Measurements from ENCODE around the gene SH3RF3.

DNA sequence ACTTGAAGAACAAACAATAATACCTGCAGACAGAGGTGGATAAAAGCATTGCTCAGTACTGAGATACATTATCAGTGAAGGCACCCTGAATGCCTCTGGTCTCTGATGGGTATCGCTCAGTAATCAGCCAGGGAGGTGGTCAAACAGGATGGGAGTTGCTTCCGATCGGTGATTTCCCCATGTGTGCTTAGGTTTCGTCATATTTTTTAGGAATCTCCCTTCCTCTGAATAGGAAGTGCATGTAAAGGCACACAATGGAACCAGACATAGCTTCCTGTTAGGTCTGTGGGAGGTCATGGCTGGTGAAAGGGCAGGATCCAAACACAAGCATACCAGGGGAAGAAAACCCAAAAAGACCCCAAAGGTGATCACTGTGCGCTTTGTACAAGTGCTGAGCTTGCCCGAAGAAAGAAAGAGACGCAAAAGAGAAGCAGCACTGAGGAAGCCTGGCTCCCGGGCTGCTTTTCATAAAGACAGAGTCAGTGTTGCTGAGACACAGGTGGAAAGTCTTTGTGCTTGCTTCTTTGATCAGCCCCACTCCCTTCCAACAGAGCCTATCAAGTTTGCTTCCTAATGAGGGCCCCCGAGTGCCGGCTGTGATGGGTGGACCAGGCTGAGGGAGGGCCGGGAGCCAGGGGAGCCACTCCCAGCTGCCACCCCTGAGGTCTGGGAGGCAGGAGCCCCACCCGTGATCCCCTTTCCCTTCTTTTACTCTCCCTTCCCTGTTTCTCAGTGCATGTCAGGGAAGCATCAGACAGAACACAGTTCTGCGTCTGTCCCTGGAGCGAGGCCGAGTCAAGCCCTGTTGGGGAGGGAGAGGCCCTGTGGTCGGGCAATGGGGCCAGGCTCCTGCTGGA lies 138.2 kb downstream of the SH3RF3 start:
- TF ChIP-seq, protein P1, sequence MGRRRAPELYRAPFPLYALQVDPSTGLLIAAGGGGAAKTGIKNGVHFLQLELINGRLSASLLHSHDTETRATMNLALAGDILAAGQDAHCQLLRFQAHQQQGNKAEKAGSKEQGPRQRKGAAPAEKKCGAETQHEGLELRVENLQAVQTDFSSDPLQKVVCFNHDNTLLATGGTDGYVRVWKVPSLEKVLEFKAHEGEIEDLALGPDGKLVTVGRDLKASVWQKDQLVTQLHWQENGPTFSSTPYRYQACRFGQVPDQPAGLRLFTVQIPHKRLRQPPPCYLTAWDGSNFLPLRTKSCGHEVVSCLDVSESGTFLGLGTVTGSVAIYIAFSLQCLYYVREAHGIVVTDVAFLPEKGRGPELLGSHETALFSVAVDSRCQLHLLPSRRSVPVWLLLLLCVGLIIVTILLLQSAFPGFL (CRISPR knock-in tag; IDR thresholded peaks at IDR 0.05; ENCODE audit: borderline replicate concordance), result no peak
- TF ChIP-seq, protein P2, sequence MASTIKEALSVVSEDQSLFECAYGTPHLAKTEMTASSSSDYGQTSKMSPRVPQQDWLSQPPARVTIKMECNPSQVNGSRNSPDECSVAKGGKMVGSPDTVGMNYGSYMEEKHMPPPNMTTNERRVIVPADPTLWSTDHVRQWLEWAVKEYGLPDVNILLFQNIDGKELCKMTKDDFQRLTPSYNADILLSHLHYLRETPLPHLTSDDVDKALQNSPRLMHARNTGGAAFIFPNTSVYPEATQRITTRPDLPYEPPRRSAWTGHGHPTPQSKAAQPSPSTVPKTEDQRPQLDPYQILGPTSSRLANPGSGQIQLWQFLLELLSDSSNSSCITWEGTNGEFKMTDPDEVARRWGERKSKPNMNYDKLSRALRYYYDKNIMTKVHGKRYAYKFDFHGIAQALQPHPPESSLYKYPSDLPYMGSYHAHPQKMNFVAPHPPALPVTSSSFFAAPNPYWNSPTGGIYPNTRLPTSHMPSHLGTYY (CRISPR knock-in tag; IDR thresholded peaks at IDR 0.05), result no peak
- TF ChIP-seq, protein P3, sequence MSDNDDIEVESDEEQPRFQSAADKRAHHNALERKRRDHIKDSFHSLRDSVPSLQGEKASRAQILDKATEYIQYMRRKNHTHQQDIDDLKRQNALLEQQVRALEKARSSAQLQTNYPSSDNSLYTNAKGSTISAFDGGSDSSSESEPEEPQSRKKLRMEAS (CRISPR knock-in tag; IDR thresholded peaks at IDR 0.05), result no peak
- no peak for TF ChIP-seq ATF1 (CRISPR knock-in tag; IDR thresholded peaks at IDR 0.05)
- TF ChIP-seq, protein P4, sequence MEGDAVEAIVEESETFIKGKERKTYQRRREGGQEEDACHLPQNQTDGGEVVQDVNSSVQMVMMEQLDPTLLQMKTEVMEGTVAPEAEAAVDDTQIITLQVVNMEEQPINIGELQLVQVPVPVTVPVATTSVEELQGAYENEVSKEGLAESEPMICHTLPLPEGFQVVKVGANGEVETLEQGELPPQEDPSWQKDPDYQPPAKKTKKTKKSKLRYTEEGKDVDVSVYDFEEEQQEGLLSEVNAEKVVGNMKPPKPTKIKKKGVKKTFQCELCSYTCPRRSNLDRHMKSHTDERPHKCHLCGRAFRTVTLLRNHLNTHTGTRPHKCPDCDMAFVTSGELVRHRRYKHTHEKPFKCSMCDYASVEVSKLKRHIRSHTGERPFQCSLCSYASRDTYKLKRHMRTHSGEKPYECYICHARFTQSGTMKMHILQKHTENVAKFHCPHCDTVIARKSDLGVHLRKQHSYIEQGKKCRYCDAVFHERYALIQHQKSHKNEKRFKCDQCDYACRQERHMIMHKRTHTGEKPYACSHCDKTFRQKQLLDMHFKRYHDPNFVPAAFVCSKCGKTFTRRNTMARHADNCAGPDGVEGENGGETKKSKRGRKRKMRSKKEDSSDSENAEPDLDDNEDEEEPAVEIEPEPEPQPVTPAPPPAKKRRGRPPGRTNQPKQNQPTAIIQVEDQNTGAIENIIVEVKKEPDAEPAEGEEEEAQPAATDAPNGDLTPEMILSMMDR (IDR thresholded peaks at IDR 0.05), result no peak
- no peak for TF ChIP-seq NFYB (CRISPR knock-in tag; conservative IDR thresholded peaks at IDR 0.05; ENCODE audit: low read depth)
- TF ChIP-seq, protein P5, sequence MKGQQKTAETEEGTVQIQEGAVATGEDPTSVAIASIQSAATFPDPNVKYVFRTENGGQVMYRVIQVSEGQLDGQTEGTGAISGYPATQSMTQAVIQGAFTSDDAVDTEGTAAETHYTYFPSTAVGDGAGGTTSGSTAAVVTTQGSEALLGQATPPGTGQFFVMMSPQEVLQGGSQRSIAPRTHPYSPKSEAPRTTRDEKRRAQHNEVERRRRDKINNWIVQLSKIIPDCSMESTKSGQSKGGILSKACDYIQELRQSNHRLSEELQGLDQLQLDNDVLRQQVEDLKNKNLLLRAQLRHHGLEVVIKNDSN (CRISPR knock-in tag; IDR thresholded peaks at IDR 0.05), result no peak

Measured in WTC11 (cell line).